HCT116 (cell line): ENCODE data around the gene IVD. TPM values are rescaled to one million over a fixed set of nuclear protein-coding genes. Genes with fewer than 3 reads are reported as not detected.

Source experiments
- ATAC-seq: fragments of 200-7000 bp; cut with Tn5 transposase; 2 replicates; pipeline ENCODE4 v1.9.1; 2020; ENCODE audit warnings: mild to moderate bottlenecking, moderate library complexity
- BruUV-seq: library from RNA; stranded (reverse); fragments of 400-500 nt; replicated peaks from 2 replicates; lab custom pipeline; 2021; lab: Mats Ljungman, UMichigan
- CTCF ChIA-PET: fragments of 300-600 bp; sonication (Branson Sonifier 250); formaldehyde crosslinking; loops from one replicate; lab custom pipeline; 2021; ENCODE audit warnings: antibody characterized with exemption; lab: Charles Lee
- POLR2A ChIA-PET: fragments of 300-600, 350-600 bp; sonication (Branson Sonifier 250); formaldehyde crosslinking; loops from one replicate; lab custom pipeline; 2021; ENCODE audit warnings: antibody characterized with exemption; lab: Charles Lee
- RAD21 ChIA-PET, 2 experiments: fragments of 300-600 bp; sonication (Branson Sonifier 250); formaldehyde crosslinking; loops; one replicate each; lab custom pipeline; 2023; ENCODE audit warnings: low total read pairs in 2 of 2; ENCODE audit not compliant: uncharacterized antibody in 2 of 2, unreplicated experiment in 2 of 2, low non-redundant PET in 1 of 2; lab: Charles Lee
- DNase-seq: peaks from one replicate; pipeline ENCODE4 v3.0.0-alpha.2; 2010; ENCODE audit warnings: low read depth, low spot score
- H2AFZ ChIP-seq: fragments of 200-600 bp; shearing (Covaris generic), sonication (generic); 2 replicates; pipeline ENCODE4 v1.6.1; 2017; ENCODE audit warnings: low read depth, mixed run types, mixed read lengths, antibody characterized with exemption, low read length; ENCODE audit not compliant: poor library complexity, severe bottlenecking
- H3K27ac ChIP-seq: 2 replicates; pipeline ENCODE4 v1.5.1; 2012; ENCODE audit warnings: low read depth, low read length
- H3K27me3 ChIP-seq: fragments of 200-600 bp; sonication (generic); 2 replicates; pipeline ENCODE4 v1.6.1; 2016; ENCODE audit warnings: mixed run types, low read length, mixed read lengths; ENCODE audit not compliant: insufficient read depth
- H3K36me3 ChIP-seq, 2 experiments: fragments of 200-500 bp in 1 of 2; fragments of 200-600 bp in 1 of 2; sonication (Bioruptor generic) in 1 of 2; sonication (generic) in 1 of 2; 2 replicates each; pipeline versions ENCODE4 v1.5.1 to v1.6.1; 2014 to 2016; ENCODE audit warnings: low read length in 2 of 2, inconsistent platforms in 1 of 2, mixed read lengths in 1 of 2, mixed run types in 1 of 2; ENCODE audit not compliant: insufficient read depth in 2 of 2, control insufficient read depth in 1 of 2
- H3K4me1 ChIP-seq, 2 experiments: fragments of 200-600 bp in 1 of 2; sonication (generic) in 1 of 2; 2 replicates each; pipeline versions ENCODE4 v1.5.1 to v1.6.1; 2012 to 2017; ENCODE audit warnings: low read length in 2 of 2, inconsistent platforms in 1 of 2, mild to moderate bottlenecking in 1 of 2, mixed read lengths in 1 of 2, mixed run types in 1 of 2, moderate library complexity in 1 of 2; ENCODE audit not compliant: insufficient read depth in 2 of 2, control insufficient read depth in 1 of 2
- H3K4me2 ChIP-seq: fragments of 200-600 bp; sonication (generic); 2 replicates; pipeline ENCODE4 v1.6.1; 2017; ENCODE audit warnings: mixed run types, low read length, mixed read lengths
- H3K4me3 ChIP-seq, 2 experiments: fragments of 200-600 bp in 1 of 2; sonication (generic) in 1 of 2; replicated peaks in 1 of 2; 2 replicates each; pipeline ENCODE4 v1.5.1; 2011 to 2016; ENCODE audit warnings: low read length in 2 of 2, control low read depth in 1 of 2, low read depth in 1 of 2, mild to moderate bottlenecking in 1 of 2, mixed read lengths in 1 of 2, mixed run types in 1 of 2
- H3K79me2 ChIP-seq: fragments of 200-600 bp; sonication (generic); 2 replicates; pipeline ENCODE4 v1.6.1; 2017; ENCODE audit warnings: mild to moderate bottlenecking, mixed run types, low read length, moderate library complexity, mixed read lengths; ENCODE audit not compliant: insufficient read depth
- H3K9ac ChIP-seq: fragments of 200-600 bp; sonication (generic); 2 replicates; pipeline ENCODE4 v1.6.1; 2016; ENCODE audit warnings: low read length, mixed read lengths
- H3K9me2 ChIP-seq: fragments of 200-600 bp; sonication (generic), shearing (Covaris generic); 2 replicates; pipeline ENCODE4 v1.6.1; 2017; ENCODE audit warnings: mixed run types, mild to moderate bottlenecking, moderate library complexity; ENCODE audit not compliant: insufficient read depth
- H3K9me3 ChIP-seq, 2 experiments: fragments of 200-500 bp in 1 of 2; fragments of 200-600 bp in 1 of 2; sonication (Bioruptor generic) in 1 of 2; sonication (generic) in 1 of 2; 2 replicates each; pipeline ENCODE4 v1.6.1; 2014 to 2017; ENCODE audit warnings: low read length in 2 of 2, mixed read lengths in 2 of 2, inconsistent platforms in 1 of 2, low read depth in 1 of 2, mild to moderate bottlenecking in 1 of 2, mixed run types in 1 of 2, moderate library complexity in 1 of 2; ENCODE audit not compliant: control insufficient read depth in 1 of 2, insufficient read depth in 1 of 2
- H4K20me1 ChIP-seq: fragments of 200-600 bp; sonication (generic), shearing (Covaris generic); 2 replicates; pipeline ENCODE4 v1.6.1; 2017; ENCODE audit warnings: mixed run types, mild to moderate bottlenecking, moderate library complexity; ENCODE audit not compliant: insufficient read depth
- ATF3 ChIP-seq: IDR thresholded peaks from 2 replicates; pipeline ENCODE4 v1.6.1; 2012
- CBX3 ChIP-seq: IDR thresholded peaks from 2 replicates; pipeline ENCODE4 v1.6.1; 2012; ENCODE audit warnings: low read depth
- CEBPB ChIP-seq: IDR thresholded peaks from 2 replicates; pipeline ENCODE4 v1.6.1; 2012; ENCODE audit warnings: low read depth
- EGR1 ChIP-seq: IDR thresholded peaks from 2 replicates; pipeline ENCODE4 v1.6.1; 2012; ENCODE audit warnings: low read depth
- ELF1 ChIP-seq: IDR thresholded peaks from 2 replicates; pipeline ENCODE4 v1.6.1; 2012; ENCODE audit warnings: low read depth, borderline replicate concordance
- EZH2 ChIP-seq: fragments of 200-600 bp; sonication (generic); IDR thresholded peaks from 2 replicates; pipeline ENCODE4 v1.6.1; 2017; ENCODE audit warnings: antibody characterized with exemption, mixed run types
- EZH2phosphoT487 ChIP-seq: fragments of 200-600 bp; IDR thresholded peaks from 2 replicates; pipeline ENCODE4 v1.6.1; 2018; ENCODE audit warnings: antibody characterized with exemption, borderline replicate concordance
- JUND ChIP-seq: IDR thresholded peaks from 2 replicates; pipeline ENCODE4 v1.6.1; 2012
- MAX ChIP-seq: IDR thresholded peaks from 2 replicates; pipeline ENCODE4 v1.6.1; 2012
- POLR2AphosphoS5 ChIP-seq: IDR thresholded peaks from 2 replicates; pipeline ENCODE4 v1.6.1; 2011; ENCODE audit warnings: mild to moderate bottlenecking, low read depth, low read length, moderate library complexity
- RAD21 ChIP-seq: IDR thresholded peaks from 2 replicates; pipeline ENCODE4 v1.6.1; 2012; ENCODE audit warnings: low read depth, mild to moderate bottlenecking
- SIN3A ChIP-seq: IDR thresholded peaks from 2 replicates; pipeline ENCODE4 v1.6.1; 2012; ENCODE audit warnings: low read depth
- SP1 ChIP-seq: IDR thresholded peaks from 2 replicates; pipeline ENCODE4 v1.6.1; 2012; ENCODE audit warnings: low read depth
- SRF ChIP-seq: IDR thresholded peaks from 2 replicates; pipeline ENCODE4 v1.6.1; 2012; ENCODE audit warnings: low read depth
- TCF7L2 ChIP-seq: IDR thresholded peaks from 2 replicates; pipeline ENCODE4 v1.7.0; 2011; ENCODE audit warnings: borderline replicate concordance, inconsistent platforms; ENCODE audit not compliant: insufficient read depth, insufficient read length; ENCODE audit errors: extremely low read depth
- YY1 ChIP-seq: IDR thresholded peaks from 2 replicates; pipeline ENCODE4 v1.6.1; 2011; ENCODE audit warnings: low read length, low read depth, moderate library complexity, mild to moderate bottlenecking; ENCODE audit not compliant: insufficient replicate concordance; ENCODE audit errors: extremely low read depth
- ZBTB33 ChIP-seq: IDR thresholded peaks from 2 replicates; pipeline ENCODE4 v1.6.1; 2011; ENCODE audit warnings: mild to moderate bottlenecking, low read length, moderate library complexity; ENCODE audit not compliant: insufficient replicate concordance; ENCODE audit errors: extremely low read depth
- ZFX ChIP-seq: fragments of 450-650 bp; IDR thresholded peaks from 2 replicates; pipeline ENCODE4 v1.6.1; 2017
- ZNF274 ChIP-seq: fragments of 200-500 bp; sonication (Bioruptor generic); IDR thresholded peaks from 2 replicates; pipeline ENCODE4 v1.6.1; 2014; ENCODE audit warnings: mild to moderate bottlenecking, low read depth, low read length, inconsistent platforms
- intact Hi-C: fragments of 100-400 bp; cut with micrococcal nuclease; formaldehyde crosslinking; loops from 2 replicates; pipeline ENCODE4 v1.10.0; 2022
- total RNA-seq: library from RNA; stranded (reverse); gene quantifications from one replicate; pipeline ENCODE4 v1.2.1, GENCODE V29; 2021; ENCODE audit not compliant: unreplicated experiment
- TF ChIP-seq, protein P1 (sequence below), 3 experiments: fragments of 200-600 bp in 1 of 3; sonication (generic) in 1 of 3; IDR thresholded peaks in 2 of 3; conservative IDR thresholded peaks in 1 of 3; 2 replicates each; pipeline ENCODE4 v1.5.1; 2012 to 2017; ENCODE audit warnings: low read depth in 2 of 3, low read length in 2 of 3, antibody characterized with exemption in 1 of 3, borderline replicate concordance in 1 of 3, control low read depth in 1 of 3, mild to moderate bottlenecking in 1 of 3, mixed read lengths in 1 of 3, mixed run types in 1 of 3, moderate library complexity in 1 of 3; ENCODE audit not compliant: insufficient read depth in 1 of 3

Gene IVD
- total RNA-seq, 1 experiment from 2014 or later = 65.6 TPM

DNA sequence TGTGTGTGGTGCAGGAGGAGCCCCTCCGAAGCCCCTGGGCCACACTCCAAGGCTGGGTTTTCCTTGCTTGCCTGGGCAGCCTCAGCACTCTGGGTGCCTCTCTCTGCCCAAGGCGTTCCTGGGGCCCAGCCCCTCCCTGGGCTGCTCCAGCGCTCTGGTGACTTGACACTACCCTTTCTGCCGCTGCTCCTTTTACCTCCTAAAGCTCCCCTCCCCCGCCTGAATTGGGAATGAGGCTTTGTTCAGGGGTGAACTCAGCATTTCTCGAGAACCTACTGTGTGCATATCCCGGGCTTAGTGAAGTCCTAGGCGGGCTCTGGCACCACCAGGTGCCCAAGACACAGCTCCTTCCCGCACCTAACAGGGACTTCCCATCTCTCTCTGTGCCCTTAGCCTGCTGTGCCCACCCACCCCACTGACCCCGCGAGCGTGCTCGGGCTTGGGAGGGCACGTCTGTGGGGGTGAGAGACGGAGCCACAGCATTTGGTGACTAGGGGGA, 33.9 kb downstream of the IVD start:
- Histone ChIP-seq H3K27ac (no peak overlapping the region), H3K9ac (peak overlapping the region; percentile 60), H3K4me2 (peak overlapping the region; percentile 97), H3K36me3 (no peaks in the 10 kb centered on the region), H3K4me3 (peak overlapping the region; percentile 60 to 63), H3K4me1 (peaks cover 10 to 26% of the 10 kb centered on the region in 2 experiments), H4K20me1 (no peaks in the 10 kb centered on the region), H3K79me2 (peaks cover 29% of the 10 kb centered on the region), H2AFZ (no peak overlapping the region), H3K9me2 (no peaks in the 10 kb centered on the region), H3K9me3 (no peaks in the 10 kb centered on the region), H3K27me3 (no peaks in the 10 kb centered on the region)
- RAD21 ChIA-PET = no interaction called here
- intact Hi-C loops = no loop called here
- TF ChIP-seq CBX3 (no peak), ZBTB33 (no peak), SRF (no peak), SP1 (no peak), ATF3 (no peak), MAX (no peak), TCF7L2 (no peak), YY1 (no peak), CEBPB (no peak), ZNF274 (no peak), EGR1 (no peak), JUND (no peak), ZFX (no peak), RAD21 (no peak), EZH2 (no peak), SIN3A (no peak), ELF1 (no peak), EZH2phosphoT487 (no peak), POLR2AphosphoS5 (no peak)
- TF ChIP-seq, protein P1, sequence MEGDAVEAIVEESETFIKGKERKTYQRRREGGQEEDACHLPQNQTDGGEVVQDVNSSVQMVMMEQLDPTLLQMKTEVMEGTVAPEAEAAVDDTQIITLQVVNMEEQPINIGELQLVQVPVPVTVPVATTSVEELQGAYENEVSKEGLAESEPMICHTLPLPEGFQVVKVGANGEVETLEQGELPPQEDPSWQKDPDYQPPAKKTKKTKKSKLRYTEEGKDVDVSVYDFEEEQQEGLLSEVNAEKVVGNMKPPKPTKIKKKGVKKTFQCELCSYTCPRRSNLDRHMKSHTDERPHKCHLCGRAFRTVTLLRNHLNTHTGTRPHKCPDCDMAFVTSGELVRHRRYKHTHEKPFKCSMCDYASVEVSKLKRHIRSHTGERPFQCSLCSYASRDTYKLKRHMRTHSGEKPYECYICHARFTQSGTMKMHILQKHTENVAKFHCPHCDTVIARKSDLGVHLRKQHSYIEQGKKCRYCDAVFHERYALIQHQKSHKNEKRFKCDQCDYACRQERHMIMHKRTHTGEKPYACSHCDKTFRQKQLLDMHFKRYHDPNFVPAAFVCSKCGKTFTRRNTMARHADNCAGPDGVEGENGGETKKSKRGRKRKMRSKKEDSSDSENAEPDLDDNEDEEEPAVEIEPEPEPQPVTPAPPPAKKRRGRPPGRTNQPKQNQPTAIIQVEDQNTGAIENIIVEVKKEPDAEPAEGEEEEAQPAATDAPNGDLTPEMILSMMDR (IDR thresholded peaks at IDR 0.05 in 2 of 3, conservative IDR thresholded peaks at IDR 0.05 in 1 of 3; ENCODE audit: borderline replicate concordance in 1 of 3, insufficient read depth in 1 of 3, low read depth in 2 of 3, low read length in 2 of 3) = no peak
- no TSS peak for BruUV-seq
- ATAC-seq (no peak), DNase-seq (no peak)
- POLR2A ChIA-PET = interaction anchor here (0.6 to 1.4 kb wide), 2 partner anchors 34 to 70 kb away, joined by 3 to 6 read pairs; partner anchors contain the start of gene IVD
- CTCF ChIA-PET = interaction anchor here (0.7 to 1.6 kb wide), 8 partner anchors 9 to 453 kb away, joined by 3 to 5 read pairs (median 3); no protein-coding TSS in a partner anchor
